ENCODE data around the gene TNNT3. TPM values are rescaled to one million over a fixed set of nuclear protein-coding genes. Genes with fewer than 3 reads are reported as not detected.

Gene TNNT3
- total RNA-seq, 1 donor from 2014 or later = 30.7 TPM

DNA sequence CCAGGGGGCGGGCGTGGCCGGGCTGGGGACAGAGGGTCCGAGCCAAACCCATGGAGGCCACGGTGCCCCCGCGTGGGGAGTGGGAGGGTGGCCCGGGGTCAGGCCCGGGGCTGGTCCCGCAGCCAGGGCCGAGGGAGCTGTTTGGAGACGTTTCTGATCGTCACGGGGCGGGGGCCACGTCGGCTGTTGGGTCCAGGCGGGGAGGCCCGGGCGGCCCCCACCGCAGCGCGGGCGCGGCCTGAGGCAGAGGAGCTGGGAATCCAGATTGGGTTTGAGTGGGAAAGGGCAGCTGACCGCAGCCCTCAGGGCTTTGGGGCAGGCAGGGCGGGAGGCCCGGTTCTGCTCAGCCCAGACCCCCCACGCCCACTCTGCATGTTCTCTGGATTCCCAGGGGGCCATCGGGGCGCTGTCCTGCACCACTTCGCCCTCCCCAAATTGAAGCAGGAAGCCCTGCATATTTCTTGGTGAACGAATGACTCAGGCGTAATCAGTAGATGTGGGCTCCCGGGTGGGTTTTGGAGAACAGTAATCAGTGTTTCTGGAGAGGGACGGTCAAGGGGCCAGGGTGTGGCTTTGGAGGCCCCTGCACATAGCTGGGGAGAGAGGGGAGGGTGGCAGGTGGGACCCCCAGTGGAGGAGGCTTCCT lies 28.2 kb downstream of the TNNT3 start:
- Histone ChIP-seq H3K4me1 (peaks cover 11% of the 10 kb centered on the region), H3K9me3 (replicated peaks) (no peaks in the 10 kb centered on the region), H3K27me3 (ENCODE audit: low read depth) (no peaks in the 10 kb centered on the region), H3K36me3 (no peaks in the 10 kb centered on the region), H3K27ac (replicated peaks) (no peak overlapping the region), H3K4me3 (no peak overlapping the region)
- no peak for TF ChIP-seq CTCF (IDR thresholded peaks at IDR 0.05; ENCODE audit: borderline replicate concordance)
- intact Hi-C loops (cut with micrococcal nuclease) = loop anchor here (10.0 kb wide), 1 partner anchor 53 kb away; the partner anchor contains the start of gene PRR33
- no peak for DNase-seq

DNA sequence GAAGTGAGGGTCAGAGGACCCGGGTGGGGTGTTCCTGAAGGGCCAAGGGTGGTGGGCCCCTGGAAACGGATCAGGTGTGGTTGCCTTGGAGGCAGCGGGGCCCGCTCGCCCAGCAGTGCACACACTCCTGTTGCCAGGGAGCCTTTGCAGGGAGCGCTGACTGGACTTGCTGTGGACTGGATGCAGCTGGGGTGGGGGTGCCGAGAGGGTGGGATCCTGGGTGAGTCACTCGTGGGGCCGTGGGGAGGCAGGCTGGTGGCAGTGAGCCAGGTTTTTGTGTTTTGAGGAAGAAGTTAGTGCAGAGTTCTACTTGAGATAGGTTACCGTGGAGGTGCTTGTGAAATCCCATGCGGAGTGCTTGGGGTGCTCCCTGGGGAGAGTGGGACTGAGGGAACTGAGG lies 28.9 kb downstream of the TNNT3 start:
- DNase-seq = peak; percentile 60
- no peaks in the 10 kb centered on the region for H3K27me3 ChIP-seq (ENCODE audit: low read depth)
- H3K9me3 ChIP-seq (replicated peaks) = no peaks in the 10 kb centered on the region
- intact Hi-C loops (cut with micrococcal nuclease) = loop anchor here (10.0 kb wide), 1 partner anchor 54 kb away; the partner anchor contains the start of gene PRR33
- H3K27ac ChIP-seq (replicated peaks) = peak overlapping the region; percentile 58
- TF ChIP-seq CTCF (IDR thresholded peaks at IDR 0.05; ENCODE audit: borderline replicate concordance) = no peak
- H3K4me1 ChIP-seq = peaks cover 11% of the 10 kb centered on the region
- H3K36me3 ChIP-seq = no peaks in the 10 kb centered on the region
- no peak overlapping the region for H3K4me3 ChIP-seq

DNA sequence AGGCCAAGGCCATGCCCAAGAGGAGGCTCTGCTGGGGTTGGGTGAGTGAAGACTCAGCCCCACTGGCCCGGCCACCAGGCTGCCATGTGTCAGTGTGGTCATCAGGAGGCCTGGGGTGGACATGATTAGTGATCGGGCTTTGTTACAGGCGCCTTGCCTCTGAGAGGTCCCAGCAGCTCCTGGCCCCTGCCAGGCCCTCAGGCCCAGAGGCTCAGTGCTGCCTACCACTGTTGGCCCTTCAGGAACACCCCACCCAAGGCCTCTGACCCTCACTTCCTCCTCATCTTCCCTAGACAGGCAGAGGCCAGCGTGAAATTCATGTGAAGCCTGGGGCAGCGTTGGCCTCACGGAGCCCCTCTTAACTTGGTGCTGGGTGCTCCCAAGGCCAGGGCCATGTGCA lies 29.8 kb downstream of the TNNT3 start:
- intact Hi-C loops (cut with micrococcal nuclease) = loop anchor here (10.0 kb wide), 1 partner anchor 55 kb away; the partner anchor contains the start of gene PRR33
- peaks cover 5% of the 10 kb centered on the region for H3K4me1 ChIP-seq
- TF ChIP-seq CTCF (IDR thresholded peaks at IDR 0.05; ENCODE audit: borderline replicate concordance) = no peak
- peak overlapping the region; percentile 61 for H3K27ac ChIP-seq (replicated peaks)
- DNase-seq = no peak
- H3K36me3 ChIP-seq = no peaks in the 10 kb centered on the region
- H3K9me3 ChIP-seq (replicated peaks) = no peaks in the 10 kb centered on the region
- H3K27me3 ChIP-seq (ENCODE audit: low read depth) = no peaks in the 10 kb centered on the region
- no peak overlapping the region for H3K4me3 ChIP-seq

- Histone ChIP-seq H3K27ac (replicated peaks) (no peak overlapping the region), H3K4me3 (no peak overlapping the region), H3K27me3 (ENCODE audit: low read depth) (no peaks in the 10 kb centered on the region), H3K9me3 (replicated peaks) (no peaks in the 10 kb centered on the region), H3K4me1 (peaks cover 4% of the 10 kb centered on the region), H3K36me3 (no peaks in the 10 kb centered on the region)
- no peak for DNase-seq
- TF ChIP-seq CTCF (IDR thresholded peaks at IDR 0.05; ENCODE audit: borderline replicate concordance) = no peak
- intact Hi-C loops (cut with micrococcal nuclease) = loop anchor here (10.0 kb wide), 1 partner anchor 55 kb away; the partner anchor contains the start of gene PRR33
Measured at GRCh38 chr11:1949922-1950321, 30.4 kb downstream of the TNNT3 start.

DNA sequence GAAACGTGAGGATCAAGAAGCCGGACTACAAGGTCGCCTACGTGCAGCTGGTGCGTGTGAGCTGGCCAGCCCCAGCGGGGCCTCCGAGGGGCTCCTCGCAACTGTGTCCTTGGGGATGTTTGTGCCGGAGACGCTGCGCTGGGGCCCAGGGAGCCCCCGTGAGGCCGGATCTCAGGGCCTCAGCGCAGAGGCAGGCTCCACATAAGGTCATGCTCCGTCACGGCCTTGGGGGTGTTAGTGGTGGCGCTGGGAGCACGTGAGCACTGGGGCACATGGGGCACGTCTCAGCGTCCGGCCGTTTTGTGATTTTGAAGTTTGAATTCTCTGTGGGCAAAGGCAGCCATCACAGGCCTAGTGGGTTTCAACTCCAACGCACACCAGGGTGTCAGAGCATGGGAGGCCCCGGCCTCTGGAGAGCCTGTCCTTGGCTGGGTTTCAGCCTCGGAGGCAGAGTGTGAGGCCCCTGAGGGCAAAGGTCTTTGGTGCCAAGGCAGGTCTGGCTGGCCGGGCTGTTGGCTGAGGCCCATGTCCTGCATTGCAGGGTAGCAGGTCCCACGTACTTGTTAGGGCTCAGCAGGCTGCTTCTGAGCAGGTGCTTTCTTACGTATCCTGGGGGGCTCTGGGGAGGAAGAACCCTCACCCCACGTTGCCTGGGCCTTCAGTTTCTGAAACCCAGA lies 33.4 kb downstream of the TNNT3 start:
- intact Hi-C loops (cut with micrococcal nuclease) = no loop called here
- Histone ChIP-seq H3K36me3 (no peaks in the 10 kb centered on the region), H3K27ac (replicated peaks) (peak overlapping the region; percentile 55), H3K4me1 (peaks cover 4% of the 10 kb centered on the region), H3K27me3 (ENCODE audit: low read depth) (no peaks in the 10 kb centered on the region), H3K9me3 (replicated peaks) (no peaks in the 10 kb centered on the region), H3K4me3 (no peak overlapping the region)
- no peak for TF ChIP-seq CTCF (IDR thresholded peaks at IDR 0.05; ENCODE audit: borderline replicate concordance)
- no peak for DNase-seq
